ENCODE results near the gene ABHD17B. TPM values are rescaled to one million over a fixed set of nuclear protein-coding genes. Genes with fewer than 3 reads are reported as not detected.
A peak's percentile ranks its signal among the peaks of the same experiment; 100 is the strongest.

ABHD17B gene
- total and polyA plus RNA-seq, 2 experiments from 2014 or later, result 7.7 to 10.7 TPM

- Histone ChIP-seq H3K4me3 (peak overlapping the region; percentile 91), H3K27ac (peak overlapping the region; percentile 88), H3K9me3 (ENCODE audit: low read depth) (no peaks in the 10 kb centered on the region), H3K4me2 (ENCODE audit: unreplicated experiment) (peak overlapping the region; percentile 76), H3F3A (ENCODE audit: insufficient read depth) (peaks cover 23% of the 10 kb centered on the region), H3K27me3 (replicated peaks; ENCODE audit: insufficient read depth) (no peaks in the 10 kb centered on the region), H3K36me3 (ENCODE audit: low read depth) (no peaks in the 10 kb centered on the region), H3K9ac (peak overlapping the region; percentile 86), H3K79me2 (ENCODE audit: insufficient read depth) (peaks cover 84% of the 10 kb centered on the region), H3K4me1 (ENCODE audit: insufficient read depth) (peaks cover 25% of the 10 kb centered on the region), H4K20me1 (ENCODE audit: insufficient read depth) (peaks cover 6% of the 10 kb centered on the region; the same call in 1 of the 2 replicates), H3K9me2 (ENCODE audit: insufficient read depth) (no peaks in the 10 kb centered on the region), H2AFZ (peak overlapping the region; percentile 89)
- TF ChIP-seq EZH2 (IDR thresholded peaks at IDR 0.05; ENCODE audit: insufficient read depth, poor library complexity, severe bottlenecking) (no peak), EZH2phosphoT487 (IDR thresholded peaks at IDR 0.05; ENCODE audit: insufficient read depth, low read depth) (no peak)
- in situ Hi-C loops (cut with MboI), result no loop called here
- WGBS, 2 experiments (ENCODE audit: low coverage in 1 of 2, low lambda C conversion rate in 2 of 2, missing lambda C conversion rate in 2 of 2), result 0 to 2% methylated on average over 9 of the region's 9 CpGs
- peak; percentile 75 for DNase-seq
These were observed 929 bp upstream of the ABHD17B start for GRCh38 chr9:71911908-71912335.

GRCh38 chr9:71910650-71911060 lies 338 bp downstream of the ABHD17B start:
- Histone ChIP-seq H3K4me2 (ENCODE audit: unreplicated experiment) (peak overlapping the region; percentile 90), H4K20me1 (ENCODE audit: insufficient read depth) (no peaks in the 10 kb centered on the region; the same call in 1 of the 2 replicates), H3K9me2 (ENCODE audit: insufficient read depth) (no peaks in the 10 kb centered on the region), H3K9me3 (ENCODE audit: low read depth) (no peaks in the 10 kb centered on the region), H3K27ac (peak overlapping the region; percentile 88), H3K79me2 (ENCODE audit: insufficient read depth) (peaks cover 84% of the 10 kb centered on the region), H2AFZ (peak overlapping the region; percentile 89), H3K36me3 (ENCODE audit: low read depth) (no peaks in the 10 kb centered on the region), H3F3A (ENCODE audit: insufficient read depth) (peaks cover 23% of the 10 kb centered on the region), H3K4me3 (peak overlapping the region; percentile 91), H3K4me1 (ENCODE audit: insufficient read depth) (peaks cover 25% of the 10 kb centered on the region), H3K9ac (peak overlapping the region; percentile 86), H3K27me3 (replicated peaks; ENCODE audit: insufficient read depth) (no peaks in the 10 kb centered on the region)
- no peak for TF ChIP-seq EZH2 (IDR thresholded peaks at IDR 0.05; ENCODE audit: insufficient read depth, poor library complexity, severe bottlenecking)
- TF ChIP-seq EZH2phosphoT487 (IDR thresholded peaks at IDR 0.05; ENCODE audit: insufficient read depth, low read depth), result no peak
- in situ Hi-C loops (cut with MboI), result no loop called here
- DNase-seq, result peak; percentile 78
- WGBS, 2 experiments (ENCODE audit: low coverage in 1 of 2, low lambda C conversion rate in 2 of 2, missing lambda C conversion rate in 2 of 2), result 0 to 1% methylated on average over 25 to 48 of the region's 56 CpGs

DNA sequence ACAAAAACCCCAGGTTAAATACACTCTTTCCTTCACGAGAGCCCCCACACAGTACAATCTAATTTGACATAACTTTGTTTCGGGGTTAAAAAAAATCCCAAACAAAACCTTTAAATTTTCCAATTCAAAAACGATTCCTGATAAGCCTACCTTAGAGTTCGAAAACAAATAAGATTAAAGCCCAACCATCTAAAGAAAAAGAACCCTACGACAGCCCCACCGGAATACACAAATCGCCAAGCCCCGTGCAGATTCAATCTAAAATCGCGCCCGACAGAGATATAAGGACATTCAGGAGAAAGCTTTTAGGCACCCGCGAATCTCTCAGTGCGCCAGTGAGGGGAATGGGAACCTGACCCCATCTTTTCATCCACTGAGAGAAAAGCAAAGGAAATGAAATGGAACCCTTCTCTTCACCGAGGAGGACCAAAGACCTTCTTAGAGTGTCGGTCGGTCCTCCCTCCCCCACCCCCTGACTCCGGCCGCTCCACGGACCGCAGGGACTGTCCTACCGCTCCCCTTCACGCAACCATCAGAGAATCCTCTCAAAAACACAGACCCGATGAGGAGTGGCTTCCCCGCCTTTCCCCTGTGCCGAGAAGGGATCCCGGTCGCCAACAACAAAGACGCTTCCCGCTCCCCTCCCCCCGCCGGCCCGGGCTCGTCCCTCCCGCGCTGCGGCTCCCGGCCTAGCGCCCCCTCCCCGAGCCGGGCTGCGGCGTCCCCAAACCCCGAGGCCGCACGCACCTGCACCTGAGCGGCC lies 925 bp downstream of the ABHD17B start:
- peaks cover 23% of the 10 kb centered on the region for H3F3A ChIP-seq (ENCODE audit: insufficient read depth)
- H3K4me2 ChIP-seq (ENCODE audit: unreplicated experiment), result peak overlapping the region; percentile 90
- H3K27ac ChIP-seq, result peak overlapping the region; percentile 88
- no peaks in the 10 kb centered on the region for H3K36me3 ChIP-seq (ENCODE audit: low read depth)
- TF ChIP-seq EZH2 (IDR thresholded peaks at IDR 0.05; ENCODE audit: insufficient read depth, poor library complexity, severe bottlenecking) (no peak), EZH2phosphoT487 (IDR thresholded peaks at IDR 0.05; ENCODE audit: insufficient read depth, low read depth) (no peak)
- H3K9me3 ChIP-seq (ENCODE audit: low read depth), result no peaks in the 10 kb centered on the region
- H3K27me3 ChIP-seq (replicated peaks; ENCODE audit: insufficient read depth), result no peaks in the 10 kb centered on the region
- no peaks in the 10 kb centered on the region; the same call in 1 of the 2 replicates for H4K20me1 ChIP-seq (ENCODE audit: insufficient read depth)
- peak overlapping the region; percentile 86 for H3K9ac ChIP-seq
- peaks cover 84% of the 10 kb centered on the region for H3K79me2 ChIP-seq (ENCODE audit: insufficient read depth)
- peak; percentile 63 for DNase-seq
- peak overlapping the region; percentile 91 for H3K4me3 ChIP-seq
- WGBS, 2 experiments (ENCODE audit: low coverage in 1 of 2, low lambda C conversion rate in 2 of 2, missing lambda C conversion rate in 2 of 2), result 2 to 3% methylated on average over 14 to 47 of the region's 47 CpGs
- peaks cover 25% of the 10 kb centered on the region for H3K4me1 ChIP-seq (ENCODE audit: insufficient read depth)
- no peaks in the 10 kb centered on the region for H3K9me2 ChIP-seq (ENCODE audit: insufficient read depth)
- peak overlapping the region; percentile 89 for H2AFZ ChIP-seq
- in situ Hi-C loops (cut with MboI), result no loop called here

- Histone ChIP-seq H3K4me1 (ENCODE audit: insufficient read depth) (peaks cover 25% of the 10 kb centered on the region), H3K9me2 (ENCODE audit: insufficient read depth) (no peaks in the 10 kb centered on the region), H3F3A (ENCODE audit: insufficient read depth) (peaks cover 23% of the 10 kb centered on the region), H3K36me3 (ENCODE audit: low read depth) (no peaks in the 10 kb centered on the region), H3K9me3 (ENCODE audit: low read depth) (no peaks in the 10 kb centered on the region), H3K9ac (peak overlapping the region; percentile 86), H4K20me1 (ENCODE audit: insufficient read depth) (no peaks in the 10 kb centered on the region; the same call in 1 of the 2 replicates), H3K4me2 (ENCODE audit: unreplicated experiment) (peak overlapping the region; percentile 90), H2AFZ (no peak overlapping the region), H3K79me2 (ENCODE audit: insufficient read depth) (peaks cover 84% of the 10 kb centered on the region), H3K27me3 (replicated peaks; ENCODE audit: insufficient read depth) (no peaks in the 10 kb centered on the region), H3K4me3 (peak overlapping the region; percentile 91), H3K27ac (no peak overlapping the region)
- no peak for TF ChIP-seq EZH2phosphoT487 (IDR thresholded peaks at IDR 0.05; ENCODE audit: insufficient read depth, low read depth)
- no peak for TF ChIP-seq EZH2 (IDR thresholded peaks at IDR 0.05; ENCODE audit: insufficient read depth, poor library complexity, severe bottlenecking)
- in situ Hi-C loops (cut with MboI), result no loop called here
- WGBS, 2 experiments (ENCODE audit: low coverage in 1 of 2, low lambda C conversion rate in 2 of 2, missing lambda C conversion rate in 2 of 2), result 84 to 90% methylated on average over 1 of the region's 1 CpG
- DNase-seq, result peak; percentile 7
These were observed 2.2 kb downstream of the ABHD17B start for GRCh38 chr9:71908825-71909224.
